ENCODE data around the gene CYFIP1.

CYFIP1 gene

GRCh38 chr15:22887157-22887951 lies 92.8 kb downstream of the CYFIP1 start:
- no peak for DNase-seq (ENCODE audit: low read depth in 1 of 2, low spot score in 1 of 2)
- Histone ChIP-seq H3K27ac (replicated peaks) (no peak overlapping the region), H3K27me3 (ENCODE audit: insufficient read depth, poor library complexity, severe bottlenecking) (no peaks in the 10 kb centered on the region), H3K4me3 (replicated peaks; ENCODE audit: insufficient read depth, low read length) (no peak overlapping the region)
- TF ChIP-seq GABPA (IDR thresholded peaks at IDR 0.05; ENCODE audit: low read depth) (no peak), POLR2AphosphoS5 (IDR thresholded peaks at IDR 0.05; ENCODE audit: low read depth) (no peak), SPI1 (IDR thresholded peaks at IDR 0.05; ENCODE audit: borderline replicate concordance, low read depth) (no peak), CTCF (IDR thresholded peaks at IDR 0.05; ENCODE audit: insufficient read depth, low read length) (no peak), REST (IDR thresholded peaks at IDR 0.05; ENCODE audit: insufficient replicate concordance, low read depth) (no peak)

- H3K4me3 ChIP-seq (replicated peaks; ENCODE audit: insufficient read depth, low read length): no peak overlapping the region
- no peak for DNase-seq (ENCODE audit: low read depth in 1 of 2, low spot score in 1 of 2)
- no peak overlapping the region for H3K27ac ChIP-seq (replicated peaks)
- no peak for TF ChIP-seq POLR2AphosphoS5 (IDR thresholded peaks at IDR 0.05; ENCODE audit: low read depth)
- TF ChIP-seq GABPA (IDR thresholded peaks at IDR 0.05; ENCODE audit: low read depth): no peak
- TF ChIP-seq CTCF (IDR thresholded peaks at IDR 0.05; ENCODE audit: insufficient read depth, low read length): no peak
- no peak for TF ChIP-seq SPI1 (IDR thresholded peaks at IDR 0.05; ENCODE audit: borderline replicate concordance, low read depth)
- TF ChIP-seq REST (IDR thresholded peaks at IDR 0.05; ENCODE audit: insufficient replicate concordance, low read depth): no peak
- H3K27me3 ChIP-seq (ENCODE audit: insufficient read depth, poor library complexity, severe bottlenecking): no peaks in the 10 kb centered on the region
These were observed 95.0 kb downstream of the CYFIP1 start for GRCh38 chr15:22885120-22885519.

GRCh38 chr15:22884344-22884743 lies 95.8 kb downstream of the CYFIP1 start:
- H3K27me3 ChIP-seq (ENCODE audit: insufficient read depth, poor library complexity, severe bottlenecking): no peaks in the 10 kb centered on the region
- no peak overlapping the region for H3K27ac ChIP-seq (replicated peaks)
- no peak for TF ChIP-seq CTCF (IDR thresholded peaks at IDR 0.05; ENCODE audit: insufficient read depth, low read length)
- TF ChIP-seq REST (IDR thresholded peaks at IDR 0.05; ENCODE audit: insufficient replicate concordance, low read depth): no peak
- TF ChIP-seq POLR2AphosphoS5 (IDR thresholded peaks at IDR 0.05; ENCODE audit: low read depth): no peak
- no peak for TF ChIP-seq GABPA (IDR thresholded peaks at IDR 0.05; ENCODE audit: low read depth)
- TF ChIP-seq SPI1 (IDR thresholded peaks at IDR 0.05; ENCODE audit: borderline replicate concordance, low read depth): no peak
- no peak for DNase-seq (ENCODE audit: low read depth in 1 of 2, low spot score in 1 of 2)
- no peak overlapping the region for H3K4me3 ChIP-seq (replicated peaks; ENCODE audit: insufficient read depth, low read length)

Data from HL-60 (cell line).